Body of pancreas (tissue), 4 donors: Measurements from ENCODE around the gene SOCS1.

Experiments
- POLR2A ChIP-seq, 3 donors: fragments of 450-650 bp; IDR thresholded peaks; one replicate each; pipeline ENCODE4 v1.6.1; 2016; ENCODE audit warnings: antibody characterized with exemption in 3 of 3, mild to moderate bottlenecking in 2 of 3
- TF ChIP-seq, protein P1 (sequence below), 7 experiments: fragments of 450-650 bp in 4 of 7; fragments of 200-600 bp in 3 of 7; sonication (generic) in 3 of 7; IDR thresholded peaks; one replicate each; pipeline ENCODE4 v1.5.1; 2016 to 2019; ENCODE audit warnings: antibody characterized with exemption in 7 of 7

DNA sequence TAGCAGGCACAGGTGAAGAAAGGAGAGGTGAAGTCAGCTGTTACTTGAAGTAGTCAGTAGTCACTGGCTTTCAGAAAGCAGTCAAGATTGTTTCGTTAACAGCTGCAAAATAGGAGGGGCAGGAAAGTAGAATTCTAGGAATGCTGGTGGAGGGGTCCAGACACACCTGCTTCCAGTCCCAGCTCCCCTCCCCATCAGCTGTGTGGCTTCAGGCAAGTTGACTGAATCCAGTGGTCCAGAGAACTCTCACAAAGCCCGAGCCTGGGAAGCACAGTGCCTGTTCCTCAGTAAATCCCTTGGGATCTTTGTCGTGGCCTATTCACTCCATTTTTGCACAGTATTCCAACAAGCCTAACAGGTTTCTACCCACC, 4.6 kb upstream of the SOCS1 start:
- TF ChIP-seq, protein P1, sequence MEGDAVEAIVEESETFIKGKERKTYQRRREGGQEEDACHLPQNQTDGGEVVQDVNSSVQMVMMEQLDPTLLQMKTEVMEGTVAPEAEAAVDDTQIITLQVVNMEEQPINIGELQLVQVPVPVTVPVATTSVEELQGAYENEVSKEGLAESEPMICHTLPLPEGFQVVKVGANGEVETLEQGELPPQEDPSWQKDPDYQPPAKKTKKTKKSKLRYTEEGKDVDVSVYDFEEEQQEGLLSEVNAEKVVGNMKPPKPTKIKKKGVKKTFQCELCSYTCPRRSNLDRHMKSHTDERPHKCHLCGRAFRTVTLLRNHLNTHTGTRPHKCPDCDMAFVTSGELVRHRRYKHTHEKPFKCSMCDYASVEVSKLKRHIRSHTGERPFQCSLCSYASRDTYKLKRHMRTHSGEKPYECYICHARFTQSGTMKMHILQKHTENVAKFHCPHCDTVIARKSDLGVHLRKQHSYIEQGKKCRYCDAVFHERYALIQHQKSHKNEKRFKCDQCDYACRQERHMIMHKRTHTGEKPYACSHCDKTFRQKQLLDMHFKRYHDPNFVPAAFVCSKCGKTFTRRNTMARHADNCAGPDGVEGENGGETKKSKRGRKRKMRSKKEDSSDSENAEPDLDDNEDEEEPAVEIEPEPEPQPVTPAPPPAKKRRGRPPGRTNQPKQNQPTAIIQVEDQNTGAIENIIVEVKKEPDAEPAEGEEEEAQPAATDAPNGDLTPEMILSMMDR (IDR thresholded peaks at IDR 0.05): no peak
- TF ChIP-seq POLR2A (IDR thresholded peaks at IDR 0.05): no peak
